ENCODE results near the gene IFITM5. TPM values are rescaled to one million over a fixed set of nuclear protein-coding genes. Genes with fewer than 3 reads are reported as not detected.

The IFITM5 gene
- total RNA-seq, 2 donors from 2014 or later, result not detected

- WGBS, result 93% methylated on average over 12 of the region's 12 CpGs
- no peaks in the 10 kb centered on the region for H3K9me3 ChIP-seq
- no peak for DNase-seq (ENCODE audit: low spot score)
- H3K36me3 ChIP-seq, result no peaks in the 10 kb centered on the region
- no peaks in the 10 kb centered on the region for H3K4me1 ChIP-seq (replicated peaks)
- TF ChIP-seq CTCF (IDR thresholded peaks at IDR 0.05), result no peak
- no peak for TF ChIP-seq POLR2AphosphoS5 (IDR thresholded peaks at IDR 0.05)
- H3K27me3 ChIP-seq (replicated peaks; ENCODE audit: insufficient read depth), result peaks cover 12% of the 10 kb centered on the region
- no peak overlapping the region for H3K4me3 ChIP-seq
- intact Hi-C loops (cut with DNase I), result no loop called here
- no peak overlapping the region for H3K27ac ChIP-seq
These were observed 4.0 kb upstream of the IFITM5 start for GRCh38 chr11:303363-303762.

GRCh38 chr11:299951-300735, 817 bp upstream of the IFITM5 start:
- Histone ChIP-seq H3K4me3 (no peak overlapping the region), H3K4me1 (replicated peaks) (no peaks in the 10 kb centered on the region), H3K27ac (no peak overlapping the region), H3K27me3 (replicated peaks; ENCODE audit: insufficient read depth) (peaks cover 12% of the 10 kb centered on the region), H3K36me3 (no peaks in the 10 kb centered on the region), H3K9me3 (no peaks in the 10 kb centered on the region)
- intact Hi-C loops (cut with DNase I), result no loop called here
- WGBS, result 19% methylated on average over 20 of the region's 20 CpGs
- DNase-seq (ENCODE audit: low spot score), result no peak
- TF ChIP-seq POLR2A (IDR thresholded peaks at IDR 0.05) (no peak), CTCF (IDR thresholded peaks at IDR 0.05) (no peak), POLR2AphosphoS5 (IDR thresholded peaks at IDR 0.05) (no peak)

GRCh38 chr11:298406-299065, 790 bp downstream of the IFITM5 start:
- WGBS, result 71% methylated on average over 12 of the region's 15 CpGs
- TF ChIP-seq POLR2AphosphoS5 (IDR thresholded peaks at IDR 0.05), result no peak
- TF ChIP-seq POLR2A (IDR thresholded peaks at IDR 0.05), result no peak
- TF ChIP-seq CTCF (IDR thresholded peaks at IDR 0.05), result no peak
- Histone ChIP-seq H3K4me1 (replicated peaks) (no peaks in the 10 kb centered on the region), H3K9me3 (no peaks in the 10 kb centered on the region), H3K36me3 (no peaks in the 10 kb centered on the region), H3K27me3 (replicated peaks; ENCODE audit: insufficient read depth) (peaks cover 12% of the 10 kb centered on the region), H3K27ac (no peak overlapping the region), H3K4me3 (no peak overlapping the region)
- intact Hi-C loops (cut with DNase I), result no loop called here
- no peak for DNase-seq (ENCODE audit: low spot score)

GRCh38 chr11:297586-298405, 1.5 kb downstream of the IFITM5 start:
- Histone ChIP-seq H3K4me1 (replicated peaks) (no peaks in the 10 kb centered on the region), H3K36me3 (no peaks in the 10 kb centered on the region), H3K27me3 (replicated peaks; ENCODE audit: insufficient read depth) (peaks cover 12% of the 10 kb centered on the region), H3K9me3 (no peaks in the 10 kb centered on the region), H3K4me3 (no peak overlapping the region), H3K27ac (no peak overlapping the region)
- WGBS, result 52% methylated on average over 26 of the region's 26 CpGs
- TF ChIP-seq POLR2A (IDR thresholded peaks at IDR 0.05) (no peak), POLR2AphosphoS5 (IDR thresholded peaks at IDR 0.05) (no peak), CTCF (IDR thresholded peaks at IDR 0.05) (no peak)
- no peak for DNase-seq (ENCODE audit: low spot score)
- intact Hi-C loops (cut with DNase I), result no loop called here

Data from prostate gland (tissue), 2 donors.